SK-N-SH (cell line): Measurements from ENCODE around the gene SZT2. TPM values are rescaled to one million over a fixed set of nuclear protein-coding genes. Genes with fewer than 3 reads are reported as not detected.

Experiments used
- CTCF ChIA-PET: fragments of 300-600, 350-600 bp; formaldehyde crosslinking; extraction: SDS; loops from one replicate; lab custom pipeline; 2021; lab: Yijun Ruan, JAX
- POLR2A ChIA-PET: fragments of 350-600 bp; sonication (Branson Sonifier 250); formaldehyde crosslinking; extraction: SDS; loops from one replicate; lab custom pipeline; 2020; ENCODE audit warnings: antibody characterized with exemption, inconsistent platforms; lab: Yijun Ruan, JAX
- DNase-seq: peaks from one replicate; pipeline ENCODE4 v3.0.0; 2012
- H2AFZ ChIP-seq: fragments of 200-600 bp; sonication (generic); 2 replicates; pipeline ENCODE4 v1.8.1; 2016; ENCODE audit warnings: antibody characterized with exemption, mild to moderate bottlenecking, low read depth
- H3F3A ChIP-seq: fragments of 200-600 bp; sonication (generic); replicated peaks from 2 replicates; pipeline ENCODE3; 2016; ENCODE audit warnings: antibody characterized with exemption, mild to moderate bottlenecking; ENCODE audit not compliant: insufficient read depth
- H3K27ac ChIP-seq, 2 experiments: fragments of 200-500 bp in 1 of 2; fragments of 200-600 bp in 1 of 2; sonication (Bioruptor generic) in 1 of 2; sonication (generic), shearing (Covaris generic) in 1 of 2; 2 replicates each; pipeline versions ENCODE4 v1.5.1 to v1.6.1; 2014 to 2016; ENCODE audit warnings: low read depth in 2 of 2, inconsistent platforms in 1 of 2, low read length in 1 of 2, mild to moderate bottlenecking in 1 of 2, mixed read lengths in 1 of 2
- H3K27me3 ChIP-seq: fragments of 200-600 bp; sonication (generic), shearing (Covaris generic); 2 replicates; pipeline ENCODE4 v1.6.1; 2016; ENCODE audit warnings: mixed run types; ENCODE audit not compliant: insufficient read depth
- H3K36me3 ChIP-seq, 2 experiments: fragments of 200-500 bp in 1 of 2; fragments of 200-600 bp in 1 of 2; sonication (Bioruptor generic) in 1 of 2; sonication (generic) in 1 of 2; replicated peaks in 1 of 2; 2 replicates each; pipeline versions ENCODE3 to v1.5.1; 2014 to 2016; ENCODE audit warnings: low read length in 1 of 2, mild to moderate bottlenecking in 1 of 2; ENCODE audit not compliant: insufficient read depth in 2 of 2, control insufficient read depth in 1 of 2
- H3K4me1 ChIP-seq, 2 experiments: fragments of 200-500 bp in 1 of 2; fragments of 200-600 bp in 1 of 2; sonication (Bioruptor generic) in 1 of 2; sonication (generic), shearing (Covaris generic) in 1 of 2; 2 replicates each; pipeline versions ENCODE4 v1.5.1 to v1.6.1; 2014 to 2016; ENCODE audit warnings: low read depth in 1 of 2, low read length in 1 of 2, mixed run types in 1 of 2; ENCODE audit not compliant: insufficient read depth in 2 of 2, control insufficient read depth in 1 of 2
- H3K4me2 ChIP-seq: fragments of 200-600 bp; sonication (generic), shearing (Covaris generic); 2 replicates; pipeline ENCODE4 v1.6.1; 2017; ENCODE audit warnings: mixed run types
- H3K4me3 ChIP-seq, 2 experiments: fragments of 200-500 bp in 1 of 2; fragments of 200-600 bp in 1 of 2; sonication (Bioruptor generic) in 1 of 2; sonication (generic), shearing (Covaris generic) in 1 of 2; 2 replicates each; pipeline versions ENCODE4 v1.5.1 to v1.8.1; 2014 to 2016; ENCODE audit warnings: low read depth in 2 of 2, inconsistent platforms in 1 of 2, low read length in 1 of 2, mild to moderate bottlenecking in 1 of 2, mixed read lengths in 1 of 2, moderate library complexity in 1 of 2
- H3K79me2 ChIP-seq: fragments of 200-600 bp; sonication (generic); 2 replicates; pipeline ENCODE4 v1.8.1; 2017; ENCODE audit warnings: mild to moderate bottlenecking; ENCODE audit not compliant: insufficient read depth
- H3K9ac ChIP-seq: fragments of 200-600 bp; sonication (generic); 2 replicates; pipeline ENCODE4 v1.6.1; 2017; ENCODE audit warnings: mixed run types
- H3K9me2 ChIP-seq: fragments of 200-600 bp; sonication (generic); 2 replicates; pipeline ENCODE4 v1.6.1; 2017; ENCODE audit warnings: mixed run types
- H3K9me3 ChIP-seq: fragments of 200-600 bp; sonication (generic); 2 replicates; pipeline ENCODE4 v1.6.1; 2017; ENCODE audit warnings: mixed run types, mild to moderate bottlenecking, moderate library complexity
- H4K20me1 ChIP-seq: fragments of 200-600 bp; sonication (generic); 2 replicates; pipeline ENCODE4 v1.6.1; 2017; ENCODE audit warnings: mild to moderate bottlenecking, mixed run types; ENCODE audit not compliant: insufficient read depth
- CHD2 ChIP-seq: fragments of 150-350 bp; IDR thresholded peaks from 2 replicates; pipeline ENCODE4 v1.6.1; 2018; ENCODE audit warnings: low read length; ENCODE audit not compliant: partially characterized antibody
- CTCF ChIP-seq: fragments of 200-600 bp; sonication (generic); IDR thresholded peaks from 2 replicates; pipeline ENCODE4 v1.6.1; 2017; ENCODE audit warnings: antibody characterized with exemption, mild to moderate bottlenecking, moderate library complexity
- ELF1 ChIP-seq: IDR thresholded peaks from 2 replicates; pipeline ENCODE4 v1.4.0; 2012
- EP300 ChIP-seq, 2 experiments: IDR thresholded peaks; 2 replicates each; pipeline versions ENCODE4 v1.4.0 to v1.6.1; 2012; ENCODE audit warnings: borderline replicate concordance in 1 of 2, low read depth in 1 of 2, low read length in 1 of 2
- EZH2phosphoT487 ChIP-seq: fragments of 200-600 bp; sonication (generic); IDR thresholded peaks from 2 replicates; pipeline ENCODE4 v1.6.1; 2017; ENCODE audit warnings: low read depth, mixed run types, mild to moderate bottlenecking, antibody characterized with exemption, moderate library complexity, borderline replicate concordance
- FOSL2 ChIP-seq: IDR thresholded peaks from 2 replicates; pipeline ENCODE4 v1.4.0; 2012; ENCODE audit warnings: low read depth, mild to moderate bottlenecking, moderate library complexity, borderline replicate concordance
- GABPA ChIP-seq: IDR thresholded peaks from 2 replicates; pipeline ENCODE4 v1.4.0; 2012; ENCODE audit warnings: low read depth, mild to moderate bottlenecking
- IRF3 ChIP-seq: fragments of 150-350 bp; IDR thresholded peaks from 2 replicates; pipeline ENCODE4 v1.6.1; 2016; ENCODE audit warnings: mild to moderate bottlenecking, low read depth, low read length
- JUND ChIP-seq: IDR thresholded peaks from 2 replicates; pipeline ENCODE4 v1.4.0; 2012
- MEF2A ChIP-seq: IDR thresholded peaks from 2 replicates; pipeline ENCODE4 v1.4.0; 2012; ENCODE audit warnings: low read depth, borderline replicate concordance
- NFIC ChIP-seq: IDR thresholded peaks from 2 replicates; pipeline ENCODE4 v1.4.0; 2012; ENCODE audit warnings: borderline replicate concordance
- NRF1 ChIP-seq: IDR thresholded peaks from 2 replicates; pipeline ENCODE4 v1.6.1; 2012; ENCODE audit warnings: low read depth, mild to moderate bottlenecking, low read length
- POLR2AphosphoS5 ChIP-seq: IDR thresholded peaks from 2 replicates; pipeline ENCODE4 v1.6.1; 2012; ENCODE audit warnings: low read depth, low read length
- RAD21 ChIP-seq: IDR thresholded peaks from 2 replicates; pipeline ENCODE4 v1.6.1; 2012; ENCODE audit warnings: mild to moderate bottlenecking, low read length
- RCOR1 ChIP-seq: fragments of 150-350 bp; IDR thresholded peaks from 2 replicates; pipeline ENCODE4 v1.6.1; 2017; ENCODE audit warnings: antibody characterized with exemption, low read length
- REST ChIP-seq: IDR thresholded peaks from 2 replicates; pipeline ENCODE4 v1.6.1; 2012; ENCODE audit warnings: mild to moderate bottlenecking, low read depth, low read length, moderate library complexity
- RFX5 ChIP-seq: IDR thresholded peaks from 2 replicates; pipeline ENCODE4 v1.6.1; 2012; ENCODE audit warnings: mild to moderate bottlenecking, improper control_type of control experiment, low read length
- SMC3 ChIP-seq: IDR thresholded peaks from 2 replicates; pipeline ENCODE4 v1.6.1; 2012; ENCODE audit warnings: low read depth, low read length, improper control_type of control experiment
- USF2 ChIP-seq: fragments of 150-350 bp; IDR thresholded peaks from 2 replicates; pipeline ENCODE4 v1.6.1; 2017; ENCODE audit warnings: antibody characterized with exemption, low read length, low read depth, borderline replicate concordance
- ZBTB33 ChIP-seq: IDR thresholded peaks from 2 replicates; pipeline ENCODE4 v1.4.0; 2012; ENCODE audit warnings: low read depth, borderline replicate concordance
- WGBS: methylation state at CpG from one replicate; pipeline ENCODE4 v1.1.6; 2017; ENCODE audit warnings: low lambda C conversion rate; 5-methylcytosine and 5-hydroxymethylcytosine counted together
- polyA plus RNA-seq, 3 experiments: library from polyadenylated mRNA; depleted of rRNA; stranded (reverse); fragments of >200 nt; gene quantifications; 2 replicates each; pipeline ENCODE4 v1.2.3, GENCODE V29; 2012

The SZT2 gene
- polyA plus RNA-seq, 1 of the 3 experiments (the other 2 are of a cell fraction): 12.9 TPM

GRCh38 chr1:43436371-43436770 lies 46.7 kb downstream of the SZT2 start (continued):
- no peak for TF ChIP-seq REST
- TF ChIP-seq NFIC: no peak
- no peak for TF ChIP-seq MEF2A
- no peak for TF ChIP-seq EP300 (IDR thresholded peaks at IDR 0.05; ENCODE audit: borderline replicate concordance in 1 of 2, low read depth in 1 of 2, low read length in 1 of 2)
- no peak for TF ChIP-seq RCOR1
- no peak for TF ChIP-seq USF2
- no peak for TF ChIP-seq EZH2phosphoT487
- TF ChIP-seq POLR2AphosphoS5: no peak
- no peak for TF ChIP-seq CHD2

GRCh38 chr1:43437031-43437973 lies 47.6 kb downstream of the SZT2 start:
- Histone ChIP-seq H3K9me2 (no peaks in the 10 kb centered on the region), H3K4me3 (no peak overlapping the region), H3K27ac (no peak overlapping the region), H3K4me2 (no peak overlapping the region), H3K9me3 (no peaks in the 10 kb centered on the region), H3K4me1 (no peaks in the 10 kb centered on the region; a peak in 1 of 4 replicates), H4K20me1 (no peaks in the 10 kb centered on the region), H2AFZ (no peak overlapping the region), H3K79me2 (no peaks in the 10 kb centered on the region), H3K9ac (no peak overlapping the region), H3K36me3 (peaks cover 12 to 74% of the 10 kb centered on the region in 2 experiments), H3K27me3 (no peaks in the 10 kb centered on the region), H3F3A (no peaks in the 10 kb centered on the region)
- ChIA-PET POLR2A (interaction anchor here (0.7 to 1.5 kb wide), 2 partner anchors 11 to 15 kb away, joined by 3 to 5 read pairs; no protein-coding TSS in a partner anchor), CTCF (interaction anchor here (0.8 to 1.2 kb wide), 2 partner anchors 11 to 23 kb away, joined by 3 to 5 read pairs; no protein-coding TSS in a partner anchor)
- 97% methylated on average over 17 of the region's 20 CpGs for WGBS
- no peak for DNase-seq
- TF ChIP-seq ELF1 (no peak), RFX5 (no peak), CHD2 (no peak), JUND (no peak), IRF3 (no peak), NRF1 (no peak), FOSL2 (no peak), RAD21 (no peak), ZBTB33 (no peak), SMC3 (no peak), EP300 (IDR thresholded peaks at IDR 0.05; ENCODE audit: borderline replicate concordance in 1 of 2, low read depth in 1 of 2, low read length in 1 of 2) (no peak), NFIC (no peak), CTCF (no peak), GABPA (no peak)
